WTC11 (cell line): ENCODE data around the gene ZNF112. TPM values are rescaled to one million over a fixed set of nuclear protein-coding genes. Genes with fewer than 3 reads are reported as not detected.

Source experiments
- ATAC-seq: fragments of 200-7000 bp; cut with Tn5 transposase; 2 replicates; pipeline ENCODE4 v1.10.0; 2021; ENCODE audit warnings: mild to moderate bottlenecking, moderate library complexity
- CTCF ChIA-PET: fragments of 300-600 bp; sonication (Branson Sonifier 250); formaldehyde crosslinking; loops from one replicate; lab custom pipeline; 2021; ENCODE audit warnings: antibody characterized with exemption; lab: Charles Lee
- POLR2A ChIA-PET: fragments of 350-600 bp; sonication (Branson Sonifier 250); formaldehyde crosslinking; loops from one replicate; lab custom pipeline; 2021; ENCODE audit warnings: antibody characterized with exemption; lab: Charles Lee
- DNase-seq: peaks from one replicate; pipeline ENCODE4 v3.0.0; 2021; ENCODE audit warnings: low spot score
- H3K27ac Mint-ChIP-seq: 2 replicates; pipeline ENCODE4 v1.8.0; 2021; ENCODE audit warnings: mixed read lengths
- H3K27me3 Mint-ChIP-seq: 2 replicates; pipeline ENCODE4 v1.8.0; 2021; ENCODE audit warnings: low read depth, mild to moderate bottlenecking, moderate library complexity, mixed read lengths
- H3K36me3 Mint-ChIP-seq: 2 replicates; pipeline ENCODE4 v1.8.0; 2021; ENCODE audit warnings: mixed read lengths
- H3K4me1 Mint-ChIP-seq: 2 replicates; pipeline ENCODE4 v1.8.0; 2022; ENCODE audit warnings: mixed read lengths
- H3K4me3 Mint-ChIP-seq: 2 replicates; pipeline ENCODE4 v1.8.0; 2021; ENCODE audit warnings: mild to moderate bottlenecking, moderate library complexity, mixed read lengths
- H3K9me3 Mint-ChIP-seq: 2 replicates; pipeline ENCODE4 v1.8.0; 2021; ENCODE audit warnings: mixed read lengths
- AR ChIP-seq: fragments of 250-450 bp; sonication (Bioruptor Pico); IDR thresholded peaks from 2 replicates; pipeline ENCODE4 v1.9.0; 2021; ENCODE audit warnings: mild to moderate bottlenecking
- ATF1 ChIP-seq: sonication (generic); formaldehyde crosslinking; IDR thresholded peaks from 2 replicates; pipeline ENCODE4 v1.8.1; 2023; ENCODE audit warnings: mild to moderate bottlenecking, moderate library complexity, missing genetic modification reagents
- CREB1 ChIP-seq: sonication (generic); formaldehyde crosslinking; IDR thresholded peaks from 2 replicates; pipeline ENCODE4 v1.8.0; 2023; ENCODE audit warnings: mild to moderate bottlenecking, missing genetic modification reagents
- E2F5 ChIP-seq: sonication (generic); formaldehyde crosslinking; IDR thresholded peaks from 2 replicates; pipeline ENCODE4 v1.8.1; 2022; ENCODE audit warnings: mild to moderate bottlenecking, moderate library complexity, missing genetic modification reagents
- ELF4 ChIP-seq: sonication (generic); formaldehyde crosslinking; IDR thresholded peaks from 2 replicates; pipeline ENCODE4 v1.8.1; 2022; ENCODE audit warnings: low read depth, mild to moderate bottlenecking, moderate library complexity, missing genetic modification reagents
- EMX1 ChIP-seq: fragments of 250-450 bp; sonication (Bioruptor Pico); IDR thresholded peaks from 2 replicates; pipeline ENCODE4 v1.8.0; 2021; ENCODE audit warnings: mild to moderate bottlenecking
- ETV6 ChIP-seq: sonication (generic); formaldehyde crosslinking; IDR thresholded peaks from 2 replicates; pipeline ENCODE4 v1.8.1; 2022; ENCODE audit warnings: mild to moderate bottlenecking, missing genetic modification reagents
- GTF2I ChIP-seq: fragments of 250-450 bp; sonication (Bioruptor Pico); conservative IDR thresholded peaks from 2 replicates; pipeline ENCODE4 v1.4.0; 2021; ENCODE audit warnings: mild to moderate bottlenecking
- HMGA2 ChIP-seq: fragments of 250-450 bp; sonication (Bioruptor Pico); IDR thresholded peaks from 2 replicates; pipeline ENCODE4 v1.4.0; 2021; ENCODE audit warnings: mild to moderate bottlenecking, moderate library complexity
- IRF1 ChIP-seq: sonication (generic); formaldehyde crosslinking; IDR thresholded peaks from 2 replicates; pipeline ENCODE4 v1.8.0; 2023; ENCODE audit warnings: missing genetic modification reagents
- JUN ChIP-seq: sonication (generic); formaldehyde crosslinking; IDR thresholded peaks from 2 replicates; pipeline ENCODE4 v1.8.0; 2023; ENCODE audit warnings: mild to moderate bottlenecking, missing genetic modification reagents
- MAX ChIP-seq: sonication (generic); formaldehyde crosslinking; IDR thresholded peaks from 2 replicates; pipeline ENCODE4 v1.8.0; 2022; ENCODE audit warnings: mild to moderate bottlenecking, missing genetic modification reagents
- MLX ChIP-seq: sonication (generic); formaldehyde crosslinking; IDR thresholded peaks from 2 replicates; pipeline ENCODE4 v1.8.1; 2023; ENCODE audit warnings: mild to moderate bottlenecking, missing genetic modification reagents, moderate library complexity
- NFYB ChIP-seq: sonication (generic); formaldehyde crosslinking; conservative IDR thresholded peaks from 2 replicates; pipeline ENCODE4 v1.8.0; 2022; ENCODE audit warnings: low read depth, missing genetic modification reagents
- NR1H2 ChIP-seq: sonication (generic); formaldehyde crosslinking; IDR thresholded peaks from 2 replicates; pipeline ENCODE4 v1.9.0; 2021; ENCODE audit warnings: mild to moderate bottlenecking, moderate library complexity, missing genetic modification reagents
- SP1 ChIP-seq: sonication (generic); formaldehyde crosslinking; conservative IDR thresholded peaks from 2 replicates; pipeline ENCODE4 v1.8.1; 2022; ENCODE audit warnings: missing genetic modification reagents
- USF1 ChIP-seq: sonication (generic); formaldehyde crosslinking; IDR thresholded peaks from 2 replicates; pipeline ENCODE4 v1.8.0; 2022; ENCODE audit warnings: mild to moderate bottlenecking, missing genetic modification reagents
- ZBTB21 ChIP-seq: sonication (generic); formaldehyde crosslinking; IDR thresholded peaks from 2 replicates; pipeline ENCODE4 v1.8.1; 2023; ENCODE audit warnings: mild to moderate bottlenecking, missing genetic modification reagents, borderline replicate concordance
- ZNF121 ChIP-seq: sonication (generic); formaldehyde crosslinking; IDR thresholded peaks from 2 replicates; pipeline ENCODE4 v1.8.0; 2023; ENCODE audit warnings: missing genetic modification reagents
- ZNF138 ChIP-seq: sonication (generic); formaldehyde crosslinking; conservative IDR thresholded peaks from 2 replicates; pipeline ENCODE4 v1.8.1; 2022; ENCODE audit warnings: mild to moderate bottlenecking, moderate library complexity, missing genetic modification reagents
- ZNF232 ChIP-seq: sonication (generic); formaldehyde crosslinking; IDR thresholded peaks from 2 replicates; pipeline ENCODE4 v1.8.0; 2022; ENCODE audit warnings: mild to moderate bottlenecking, missing genetic modification reagents
- ZNF263 ChIP-seq: sonication (generic); formaldehyde crosslinking; IDR thresholded peaks from 2 replicates; pipeline ENCODE4 v1.8.1; 2022; ENCODE audit warnings: low read depth, mild to moderate bottlenecking, moderate library complexity, missing genetic modification reagents
- ZNF416 ChIP-seq: fragments of 250-450 bp; sonication (Bioruptor Pico); IDR thresholded peaks from 2 replicates; pipeline ENCODE4 v1.9.0; 2021; ENCODE audit warnings: mild to moderate bottlenecking, inconsistent platforms
- total RNA-seq: library from RNA; stranded (reverse); gene quantifications from 3 replicates; pipeline ENCODE4 v1.2.3, GENCODE V29; 2021
- TF ChIP-seq, protein P1 (sequence below): sonication (generic); formaldehyde crosslinking; IDR thresholded peaks from 2 replicates; pipeline ENCODE4 v1.8.0; 2022; ENCODE audit warnings: missing genetic modification reagents
- TF ChIP-seq, protein P2 (sequence below): sonication (generic); formaldehyde crosslinking; conservative IDR thresholded peaks from 2 replicates; pipeline ENCODE4 v1.8.1; 2022; ENCODE audit warnings: mild to moderate bottlenecking, missing genetic modification reagents
- TF ChIP-seq, protein P3 (sequence below): fragments of 250-450 bp; sonication (Bioruptor Pico); IDR thresholded peaks from 2 replicates; pipeline ENCODE4 v1.9.0; 2021; ENCODE audit warnings: mild to moderate bottlenecking

ZNF112 gene
- total RNA-seq, 1 experiment from 2014 or later, result 2.0 TPM

DNA sequence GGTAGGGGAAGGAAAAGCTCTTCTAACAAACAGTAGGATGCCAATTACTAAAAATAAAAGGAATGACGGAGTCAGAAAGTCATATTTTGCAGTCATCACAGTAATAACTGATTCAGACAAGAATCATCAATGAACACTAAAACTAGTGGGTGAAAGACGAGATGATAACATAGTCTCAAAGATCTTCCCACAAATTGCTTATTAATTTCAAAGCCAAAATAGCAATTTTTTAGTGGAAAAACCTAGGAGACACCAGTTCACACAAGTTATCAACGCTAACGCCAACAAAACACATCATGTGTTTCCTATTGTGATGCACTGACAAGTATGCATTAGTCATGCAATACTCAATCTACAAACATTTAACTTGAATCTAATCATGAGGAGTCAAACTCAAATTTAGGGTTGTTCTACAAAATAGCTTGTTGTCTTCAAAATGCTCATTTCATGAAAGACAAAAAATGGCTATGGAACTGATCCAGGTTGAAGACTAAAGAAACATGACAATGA lies 78.2 kb downstream of the ZNF112 start:
- ChIA-PET POLR2A (no interaction called here), CTCF (interaction anchor here (0.5 kb wide), 1 partner anchor 1815 kb away, joined by 4 read pairs; no protein-coding TSS in a partner anchor)
- no peak overlapping the region for H3K27ac Mint-ChIP-seq
- no peak overlapping the region for H3K4me3 Mint-ChIP-seq
- TF ChIP-seq MAX (CRISPR knock-in tag), result no peak
- TF ChIP-seq, protein P1, sequence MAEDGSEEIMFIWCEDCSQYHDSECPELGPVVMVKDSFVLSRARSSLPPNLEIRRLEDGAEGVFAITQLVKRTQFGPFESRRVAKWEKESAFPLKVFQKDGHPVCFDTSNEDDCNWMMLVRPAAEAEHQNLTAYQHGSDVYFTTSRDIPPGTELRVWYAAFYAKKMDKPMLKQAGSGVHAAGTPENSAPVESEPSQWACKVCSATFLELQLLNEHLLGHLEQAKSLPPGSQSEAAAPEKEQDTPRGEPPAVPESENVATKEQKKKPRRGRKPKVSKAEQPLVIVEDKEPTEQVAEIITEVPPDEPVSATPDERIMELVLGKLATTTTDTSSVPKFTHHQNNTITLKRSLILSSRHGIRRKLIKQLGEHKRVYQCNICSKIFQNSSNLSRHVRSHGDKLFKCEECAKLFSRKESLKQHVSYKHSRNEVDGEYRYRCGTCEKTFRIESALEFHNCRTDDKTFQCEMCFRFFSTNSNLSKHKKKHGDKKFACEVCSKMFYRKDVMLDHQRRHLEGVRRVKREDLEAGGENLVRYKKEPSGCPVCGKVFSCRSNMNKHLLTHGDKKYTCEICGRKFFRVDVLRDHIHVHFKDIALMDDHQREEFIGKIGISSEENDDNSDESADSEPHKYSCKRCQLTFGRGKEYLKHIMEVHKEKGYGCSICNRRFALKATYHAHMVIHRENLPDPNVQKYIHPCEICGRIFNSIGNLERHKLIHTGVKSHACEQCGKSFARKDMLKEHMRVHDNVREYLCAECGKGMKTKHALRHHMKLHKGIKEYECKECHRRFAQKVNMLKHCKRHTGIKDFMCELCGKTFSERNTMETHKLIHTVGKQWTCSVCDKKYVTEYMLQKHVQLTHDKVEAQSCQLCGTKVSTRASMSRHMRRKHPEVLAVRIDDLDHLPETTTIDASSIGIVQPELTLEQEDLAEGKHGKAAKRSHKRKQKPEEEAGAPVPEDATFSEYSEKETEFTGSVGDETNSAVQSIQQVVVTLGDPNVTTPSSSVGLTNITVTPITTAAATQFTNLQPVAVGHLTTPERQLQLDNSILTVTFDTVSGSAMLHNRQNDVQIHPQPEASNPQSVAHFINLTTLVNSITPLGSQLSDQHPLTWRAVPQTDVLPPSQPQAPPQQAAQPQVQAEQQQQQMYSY (CRISPR knock-in tag), result no peak
- no peak for TF ChIP-seq NR1H2 (CRISPR knock-in tag)
- TF ChIP-seq AR (CRISPR knock-in tag), result no peak
- no peak for TF ChIP-seq ZBTB21 (CRISPR knock-in tag)
- TF ChIP-seq MLX (CRISPR knock-in tag), result no peak
- TF ChIP-seq EMX1 (CRISPR knock-in tag), result no peak
- TF ChIP-seq, protein P2, sequence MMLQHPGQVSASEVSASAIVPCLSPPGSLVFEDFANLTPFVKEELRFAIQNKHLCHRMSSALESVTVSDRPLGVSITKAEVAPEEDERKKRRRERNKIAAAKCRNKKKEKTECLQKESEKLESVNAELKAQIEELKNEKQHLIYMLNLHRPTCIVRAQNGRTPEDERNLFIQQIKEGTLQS, result no peak
- no peak for TF ChIP-seq ZNF263 (CRISPR knock-in tag)
- no peak for TF ChIP-seq ZNF416 (CRISPR knock-in tag)
- TF ChIP-seq ZNF232 (CRISPR knock-in tag), result no peak
- no peak for ATAC-seq
- peaks cover 71% of the 10 kb centered on the region for H3K36me3 Mint-ChIP-seq
- no peak for DNase-seq
- peaks cover 4% of the 10 kb centered on the region; the same call in 1 of the 2 replicates for H3K27me3 Mint-ChIP-seq
- H3K4me1 Mint-ChIP-seq, result no peaks in the 10 kb centered on the region
- peaks cover 84% of the 10 kb centered on the region for H3K9me3 Mint-ChIP-seq

GRCh38 chr19:44277331-44277730 lies 79.1 kb downstream of the ZNF112 start:
- Mint-ChIP-seq H3K9me3 (peaks cover 83% of the 10 kb centered on the region), H3K4me3 (no peak overlapping the region), H3K27ac (no peak overlapping the region), H3K36me3 (peaks cover 72% of the 10 kb centered on the region), H3K27me3 (peaks cover 4% of the 10 kb centered on the region; the same call in 1 of the 2 replicates), H3K4me1 (no peaks in the 10 kb centered on the region)
- ATAC-seq (no peak), DNase-seq (no peak)
- CTCF ChIA-PET, result no interaction called here
- POLR2A ChIA-PET, result no interaction called here
- TF ChIP-seq NFYB (CRISPR knock-in tag) (no peak), SP1 (CRISPR knock-in tag) (no peak), HMGA2 (CRISPR knock-in tag) (no peak), CREB1 (CRISPR knock-in tag) (no peak), ZNF121 (no peak), ATF1 (CRISPR knock-in tag) (no peak), JUN (no peak), USF1 (CRISPR knock-in tag) (no peak), ETV6 (CRISPR knock-in tag) (no peak), ZNF138 (CRISPR knock-in tag) (no peak), GTF2I (CRISPR knock-in tag) (no peak), ELF4 (no peak), ZBTB21 (CRISPR knock-in tag) (no peak), E2F5 (CRISPR knock-in tag) (no peak), IRF1 (CRISPR knock-in tag) (no peak)
- TF ChIP-seq, protein P3, sequence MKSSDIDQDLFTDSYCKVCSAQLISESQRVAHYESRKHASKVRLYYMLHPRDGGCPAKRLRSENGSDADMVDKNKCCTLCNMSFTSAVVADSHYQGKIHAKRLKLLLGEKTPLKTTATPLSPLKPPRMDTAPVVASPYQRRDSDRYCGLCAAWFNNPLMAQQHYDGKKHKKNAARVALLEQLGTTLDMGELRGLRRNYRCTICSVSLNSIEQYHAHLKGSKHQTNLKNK, result no peak
